Measurements from ENCODE around the gene PIK3AP1.

The PIK3AP1 gene

GRCh38 chr10:96579133-96579532 lies 141.2 kb downstream of the PIK3AP1 start:
- Histone ChIP-seq H3K4me3 (ENCODE audit: insufficient read depth, low read length, poor library complexity, severe bottlenecking) (no peak overlapping the region), H3F3A (ENCODE audit: insufficient read depth) (peaks cover 16% of the 10 kb centered on the region), H3K27ac (ENCODE audit: low read depth, low read length) (no peak overlapping the region), H3K9me2 (replicated peaks; ENCODE audit: insufficient read depth, low read length) (no peaks in the 10 kb centered on the region), H3K9ac (ENCODE audit: low read length) (no peak overlapping the region), H3K27me3 (ENCODE audit: low read length) (no peaks in the 10 kb centered on the region), H3K79me2 (ENCODE audit: insufficient read depth, low read length) (peaks cover 100% of the 10 kb centered on the region), H3K9me3 (ENCODE audit: insufficient read depth, low read length) (no peaks in the 10 kb centered on the region), H3K4me2 (ENCODE audit: low read depth, low read length, poor library complexity, severe bottlenecking) (no peak overlapping the region), H4K20me1 (ENCODE audit: low read depth, low read length) (peaks cover 29% of the 10 kb centered on the region), H3K36me3 (ENCODE audit: low read length) (peaks cover 12% of the 10 kb centered on the region; the same call in 1 of the 2 replicates), H2AFZ (ENCODE audit: low read depth, low read length, severe bottlenecking) (no peak overlapping the region)
- no peak for TF ChIP-seq EZH2phosphoT487 (conservative IDR thresholded peaks at IDR 0.05; ENCODE audit: low read length)
- TF ChIP-seq CTCF (IDR thresholded peaks at IDR 0.05; ENCODE audit: insufficient read depth, low read length, poor library complexity, severe bottlenecking), result no peak

GRCh38 chr10:96578633-96579032 lies 141.7 kb downstream of the PIK3AP1 start:
- Histone ChIP-seq H3K27me3 (ENCODE audit: low read length) (no peaks in the 10 kb centered on the region), H3K9me3 (ENCODE audit: insufficient read depth, low read length) (no peaks in the 10 kb centered on the region), H3K27ac (ENCODE audit: low read depth, low read length) (no peak overlapping the region), H4K20me1 (ENCODE audit: low read depth, low read length) (peaks cover 29% of the 10 kb centered on the region), H3K9me2 (replicated peaks; ENCODE audit: insufficient read depth, low read length) (no peaks in the 10 kb centered on the region), H3K79me2 (ENCODE audit: insufficient read depth, low read length) (peaks cover 98% of the 10 kb centered on the region), H2AFZ (ENCODE audit: low read depth, low read length, severe bottlenecking) (no peak overlapping the region), H3K4me2 (ENCODE audit: low read depth, low read length, poor library complexity, severe bottlenecking) (no peak overlapping the region), H3F3A (ENCODE audit: insufficient read depth) (peaks cover 16% of the 10 kb centered on the region), H3K36me3 (ENCODE audit: low read length) (peaks cover 12% of the 10 kb centered on the region; the same call in 1 of the 2 replicates), H3K4me3 (ENCODE audit: insufficient read depth, low read length, poor library complexity, severe bottlenecking) (no peak overlapping the region), H3K9ac (ENCODE audit: low read length) (no peak overlapping the region)
- no peak for TF ChIP-seq CTCF (IDR thresholded peaks at IDR 0.05; ENCODE audit: insufficient read depth, low read length, poor library complexity, severe bottlenecking)
- no peak for TF ChIP-seq EZH2phosphoT487 (conservative IDR thresholded peaks at IDR 0.05; ENCODE audit: low read length)

GRCh38 chr10:96578022-96578421 lies 142.3 kb downstream of the PIK3AP1 start:
- H3K36me3 ChIP-seq (ENCODE audit: low read length), result peaks cover 12% of the 10 kb centered on the region; the same call in 1 of the 2 replicates
- no peak overlapping the region for H3K9ac ChIP-seq (ENCODE audit: low read length)
- H3K9me3 ChIP-seq (ENCODE audit: insufficient read depth, low read length), result no peaks in the 10 kb centered on the region
- H3K9me2 ChIP-seq (replicated peaks; ENCODE audit: insufficient read depth, low read length), result no peaks in the 10 kb centered on the region
- H3K79me2 ChIP-seq (ENCODE audit: insufficient read depth, low read length), result peaks cover 98% of the 10 kb centered on the region
- H2AFZ ChIP-seq (ENCODE audit: low read depth, low read length, severe bottlenecking), result no peak overlapping the region
- no peak overlapping the region for H3K4me2 ChIP-seq (ENCODE audit: low read depth, low read length, poor library complexity, severe bottlenecking)
- peaks cover 31% of the 10 kb centered on the region for H4K20me1 ChIP-seq (ENCODE audit: low read depth, low read length)
- no peak for TF ChIP-seq CTCF (IDR thresholded peaks at IDR 0.05; ENCODE audit: insufficient read depth, low read length, poor library complexity, severe bottlenecking)
- TF ChIP-seq EZH2phosphoT487 (conservative IDR thresholded peaks at IDR 0.05; ENCODE audit: low read length), result no peak
- H3K27me3 ChIP-seq (ENCODE audit: low read length), result no peaks in the 10 kb centered on the region
- H3K27ac ChIP-seq (ENCODE audit: low read depth, low read length), result no peak overlapping the region
- no peak overlapping the region for H3K4me3 ChIP-seq (ENCODE audit: insufficient read depth, low read length, poor library complexity, severe bottlenecking)
- H3F3A ChIP-seq (ENCODE audit: insufficient read depth), result peaks cover 16% of the 10 kb centered on the region
